Panc1 (cell line): ENCODE results near the gene ZBTB20. TPM values are rescaled to one million over a fixed set of nuclear protein-coding genes. Genes with fewer than 3 reads are reported as not detected.

Experiments used
- ATAC-seq: fragments of 200-7000 bp; cut with Tn5 transposase; 2 replicates; pipeline ENCODE4 v1.9.1; 2020; ENCODE audit warnings: mild to moderate bottlenecking, moderate library complexity
- BruUV-seq: library from RNA; stranded (reverse); fragments of 400-500 nt; replicated peaks from 2 replicates; lab custom pipeline; 2021; lab: Mats Ljungman, UMichigan
- CTCF ChIA-PET: fragments of 300-600 bp; sonication (Branson Sonifier 250); formaldehyde crosslinking; loops from one replicate; lab custom pipeline; 2022; ENCODE audit warnings: antibody characterized with exemption; lab: Charles Lee
- POLR2A ChIA-PET: fragments of 300-600 bp; sonication (Branson Sonifier 250); formaldehyde crosslinking; loops from one replicate; lab custom pipeline; 2022; ENCODE audit warnings: antibody characterized with exemption; lab: Charles Lee
- DNase-seq: peaks from one replicate; pipeline ENCODE4 v3.0.0-alpha.2; 2010; ENCODE audit warnings: low read depth, low spot score
- H3K27ac ChIP-seq: 2 replicates; pipeline ENCODE4 v1.5.1; 2011; ENCODE audit warnings: mild to moderate bottlenecking, low read length, inconsistent platforms
- H3K27me3 ChIP-seq: fragments of 200-500 bp; sonication (Bioruptor generic); 2 replicates; pipeline ENCODE4 v1.6.0; 2014; ENCODE audit warnings: low read length, inconsistent platforms; ENCODE audit not compliant: control insufficient read depth, insufficient read depth
- H3K36me3 ChIP-seq: fragments of 200-500 bp; sonication (Bioruptor generic); 2 replicates; pipeline ENCODE4 v1.5.1; 2014; ENCODE audit warnings: inconsistent platforms, mild to moderate bottlenecking, low read length, moderate library complexity; ENCODE audit not compliant: control insufficient read depth, insufficient read depth
- H3K4me1 ChIP-seq: 2 replicates; pipeline ENCODE4 v1.5.1; 2011; ENCODE audit warnings: inconsistent platforms, mild to moderate bottlenecking, low read length, moderate library complexity; ENCODE audit not compliant: control insufficient read depth, insufficient read depth
- H3K4me3 ChIP-seq, 2 experiments: 2 replicates each; pipeline ENCODE4 v1.5.1; 2011 to 2012; ENCODE audit warnings: low read depth in 2 of 2, low read length in 2 of 2, mild to moderate bottlenecking in 2 of 2, inconsistent platforms in 1 of 2, moderate library complexity in 1 of 2
- H3K9me3 ChIP-seq: fragments of 200-500 bp; sonication (Bioruptor generic); 2 replicates; pipeline ENCODE4 v1.5.1; 2014; ENCODE audit warnings: low read depth, mild to moderate bottlenecking, inconsistent platforms, low read length, moderate library complexity; ENCODE audit not compliant: control insufficient read depth, insufficient read depth
- POLR2AphosphoS5 ChIP-seq: IDR thresholded peaks from 2 replicates; pipeline ENCODE4 v1.6.1; 2012; ENCODE audit warnings: mild to moderate bottlenecking, low read depth, low read length, moderate library complexity
- SIN3A ChIP-seq: IDR thresholded peaks from 2 replicates; pipeline ENCODE4 v1.6.1; 2012; ENCODE audit warnings: low read depth, mild to moderate bottlenecking, low read length, moderate library complexity, borderline replicate concordance; ENCODE audit not compliant: insufficient read depth
- TCF7L2 ChIP-seq: IDR thresholded peaks from 2 replicates; pipeline ENCODE4 v1.6.1; 2011; ENCODE audit warnings: mild to moderate bottlenecking, low read depth, low read length, inconsistent platforms
- in situ Hi-C: cut with HindIII; loops from 2 replicates; pipeline ENCODE4 v1.10.0; 2016; ENCODE audit warnings: low sequenced_read_pairs, low pct_unique_long_range_greater_than_20kb
- intact Hi-C: fragments of 100-400 bp; cut with micrococcal nuclease; formaldehyde crosslinking; loops from one replicate; pipeline ENCODE4 v1.10.0; 2022; ENCODE audit not compliant: unreplicated experiment
- total RNA-seq: library from RNA; stranded (reverse); gene quantifications from one replicate; pipeline ENCODE4 v1.2.1, GENCODE V29; 2021; ENCODE audit not compliant: unreplicated experiment
- TF ChIP-seq, protein P1 (sequence below), 2 experiments: IDR thresholded peaks; 2 replicates each; pipeline ENCODE4 v1.6.1; 2011 to 2012; ENCODE audit warnings: low read depth in 2 of 2, control low read depth in 1 of 2, low read length in 1 of 2, mild to moderate bottlenecking in 1 of 2, moderate library complexity in 1 of 2; ENCODE audit not compliant: insufficient read depth in 1 of 2
- TF ChIP-seq, protein P2 (sequence below): fragments of 450-650 bp; IDR thresholded peaks from 2 replicates; pipeline ENCODE4 v1.5.1; 2017; ENCODE audit warnings: mild to moderate bottlenecking

ZBTB20 gene
- total RNA-seq, 1 experiment from 2014 or later: 4.1 TPM

DNA sequence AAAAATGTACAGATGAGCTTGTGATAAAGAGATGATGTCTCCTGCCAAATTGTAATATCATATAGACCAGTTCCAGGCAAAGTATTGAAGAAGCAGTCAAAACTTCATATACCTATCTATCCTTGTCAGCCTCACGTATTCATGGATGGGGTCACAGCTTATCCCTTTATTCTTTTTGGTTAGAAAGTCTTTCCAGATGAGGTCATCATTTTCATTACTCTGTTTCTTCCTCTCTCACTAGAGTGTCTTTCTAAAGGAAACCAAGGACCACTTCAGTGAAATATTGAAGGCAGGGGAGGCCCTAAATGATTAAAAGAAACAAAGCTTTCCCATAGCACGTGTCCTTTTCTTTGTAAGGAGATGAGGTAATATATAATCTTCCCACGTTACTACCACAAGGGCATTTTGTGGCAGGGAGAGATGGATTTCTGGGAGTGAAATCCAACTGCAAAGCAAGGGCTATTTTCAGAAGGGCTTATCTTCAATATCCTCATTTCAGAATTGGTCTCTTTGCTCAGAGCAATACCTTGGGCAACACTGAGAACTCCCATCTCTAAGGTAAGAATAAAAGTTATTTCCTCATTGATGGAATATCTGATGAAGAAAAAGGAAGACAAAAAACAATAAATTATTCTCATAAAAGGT, 593.0 kb downstream of the ZBTB20 start:
- Histone ChIP-seq H3K27me3 (no peaks in the 10 kb centered on the region), H3K27ac (no peak overlapping the region), H3K36me3 (no peaks in the 10 kb centered on the region), H3K9me3 (no peaks in the 10 kb centered on the region), H3K4me1 (no peaks in the 10 kb centered on the region), H3K4me3 (no peak overlapping the region)
- BruUV-seq: no TSS peak
- no peak for DNase-seq
- ChIA-PET POLR2A (no interaction called here), CTCF (no interaction called here)
- TF ChIP-seq POLR2AphosphoS5 (no peak), SIN3A (no peak), TCF7L2 (no peak)
- TF ChIP-seq, protein P1, sequence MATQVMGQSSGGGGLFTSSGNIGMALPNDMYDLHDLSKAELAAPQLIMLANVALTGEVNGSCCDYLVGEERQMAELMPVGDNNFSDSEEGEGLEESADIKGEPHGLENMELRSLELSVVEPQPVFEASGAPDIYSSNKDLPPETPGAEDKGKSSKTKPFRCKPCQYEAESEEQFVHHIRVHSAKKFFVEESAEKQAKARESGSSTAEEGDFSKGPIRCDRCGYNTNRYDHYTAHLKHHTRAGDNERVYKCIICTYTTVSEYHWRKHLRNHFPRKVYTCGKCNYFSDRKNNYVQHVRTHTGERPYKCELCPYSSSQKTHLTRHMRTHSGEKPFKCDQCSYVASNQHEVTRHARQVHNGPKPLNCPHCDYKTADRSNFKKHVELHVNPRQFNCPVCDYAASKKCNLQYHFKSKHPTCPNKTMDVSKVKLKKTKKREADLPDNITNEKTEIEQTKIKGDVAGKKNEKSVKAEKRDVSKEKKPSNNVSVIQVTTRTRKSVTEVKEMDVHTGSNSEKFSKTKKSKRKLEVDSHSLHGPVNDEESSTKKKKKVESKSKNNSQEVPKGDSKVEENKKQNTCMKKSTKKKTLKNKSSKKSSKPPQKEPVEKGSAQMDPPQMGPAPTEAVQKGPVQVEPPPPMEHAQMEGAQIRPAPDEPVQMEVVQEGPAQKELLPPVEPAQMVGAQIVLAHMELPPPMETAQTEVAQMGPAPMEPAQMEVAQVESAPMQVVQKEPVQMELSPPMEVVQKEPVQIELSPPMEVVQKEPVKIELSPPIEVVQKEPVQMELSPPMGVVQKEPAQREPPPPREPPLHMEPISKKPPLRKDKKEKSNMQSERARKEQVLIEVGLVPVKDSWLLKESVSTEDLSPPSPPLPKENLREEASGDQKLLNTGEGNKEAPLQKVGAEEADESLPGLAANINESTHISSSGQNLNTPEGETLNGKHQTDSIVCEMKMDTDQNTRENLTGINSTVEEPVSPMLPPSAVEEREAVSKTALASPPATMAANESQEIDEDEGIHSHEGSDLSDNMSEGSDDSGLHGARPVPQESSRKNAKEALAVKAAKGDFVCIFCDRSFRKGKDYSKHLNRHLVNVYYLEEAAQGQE (IDR thresholded peaks at IDR 0.05; ENCODE audit: insufficient read depth in 1 of 2, low read depth in 2 of 2, low read length in 1 of 2): no peak
- TF ChIP-seq, protein P2, sequence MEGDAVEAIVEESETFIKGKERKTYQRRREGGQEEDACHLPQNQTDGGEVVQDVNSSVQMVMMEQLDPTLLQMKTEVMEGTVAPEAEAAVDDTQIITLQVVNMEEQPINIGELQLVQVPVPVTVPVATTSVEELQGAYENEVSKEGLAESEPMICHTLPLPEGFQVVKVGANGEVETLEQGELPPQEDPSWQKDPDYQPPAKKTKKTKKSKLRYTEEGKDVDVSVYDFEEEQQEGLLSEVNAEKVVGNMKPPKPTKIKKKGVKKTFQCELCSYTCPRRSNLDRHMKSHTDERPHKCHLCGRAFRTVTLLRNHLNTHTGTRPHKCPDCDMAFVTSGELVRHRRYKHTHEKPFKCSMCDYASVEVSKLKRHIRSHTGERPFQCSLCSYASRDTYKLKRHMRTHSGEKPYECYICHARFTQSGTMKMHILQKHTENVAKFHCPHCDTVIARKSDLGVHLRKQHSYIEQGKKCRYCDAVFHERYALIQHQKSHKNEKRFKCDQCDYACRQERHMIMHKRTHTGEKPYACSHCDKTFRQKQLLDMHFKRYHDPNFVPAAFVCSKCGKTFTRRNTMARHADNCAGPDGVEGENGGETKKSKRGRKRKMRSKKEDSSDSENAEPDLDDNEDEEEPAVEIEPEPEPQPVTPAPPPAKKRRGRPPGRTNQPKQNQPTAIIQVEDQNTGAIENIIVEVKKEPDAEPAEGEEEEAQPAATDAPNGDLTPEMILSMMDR: no peak
- in situ Hi-C loops: no loop called here
- intact Hi-C loops: no loop called here
- no peak for ATAC-seq

GRCh38 chr3:114552527-114552812, 594.6 kb downstream of the ZBTB20 start:
- no peaks in the 10 kb centered on the region for H3K9me3 ChIP-seq
- no peak overlapping the region for H3K27ac ChIP-seq
- intact Hi-C loops: no loop called here
- TF ChIP-seq, protein P1 (IDR thresholded peaks at IDR 0.05; ENCODE audit: insufficient read depth in 1 of 2, low read depth in 2 of 2, low read length in 1 of 2): no peak
- TF ChIP-seq SIN3A (no peak), TCF7L2 (no peak), POLR2AphosphoS5 (no peak)
- TF ChIP-seq, protein P2: no peak
- BruUV-seq: no TSS peak
- DNase-seq (no peak), ATAC-seq (no peak)
- in situ Hi-C loops: no loop called here
- no peaks in the 10 kb centered on the region for H3K4me1 ChIP-seq
- ChIA-PET POLR2A (no interaction called here), CTCF (no interaction called here)
- H3K27me3 ChIP-seq: no peaks in the 10 kb centered on the region
- no peaks in the 10 kb centered on the region for H3K36me3 ChIP-seq
- H3K4me3 ChIP-seq: no peak overlapping the region
